ENCODE measurements around the gene ZNF500.

GRCh38 chr16:4743226-4743878 is 23.6 kb downstream of the ZNF500 start:
- TF ChIP-seq, protein P1, sequence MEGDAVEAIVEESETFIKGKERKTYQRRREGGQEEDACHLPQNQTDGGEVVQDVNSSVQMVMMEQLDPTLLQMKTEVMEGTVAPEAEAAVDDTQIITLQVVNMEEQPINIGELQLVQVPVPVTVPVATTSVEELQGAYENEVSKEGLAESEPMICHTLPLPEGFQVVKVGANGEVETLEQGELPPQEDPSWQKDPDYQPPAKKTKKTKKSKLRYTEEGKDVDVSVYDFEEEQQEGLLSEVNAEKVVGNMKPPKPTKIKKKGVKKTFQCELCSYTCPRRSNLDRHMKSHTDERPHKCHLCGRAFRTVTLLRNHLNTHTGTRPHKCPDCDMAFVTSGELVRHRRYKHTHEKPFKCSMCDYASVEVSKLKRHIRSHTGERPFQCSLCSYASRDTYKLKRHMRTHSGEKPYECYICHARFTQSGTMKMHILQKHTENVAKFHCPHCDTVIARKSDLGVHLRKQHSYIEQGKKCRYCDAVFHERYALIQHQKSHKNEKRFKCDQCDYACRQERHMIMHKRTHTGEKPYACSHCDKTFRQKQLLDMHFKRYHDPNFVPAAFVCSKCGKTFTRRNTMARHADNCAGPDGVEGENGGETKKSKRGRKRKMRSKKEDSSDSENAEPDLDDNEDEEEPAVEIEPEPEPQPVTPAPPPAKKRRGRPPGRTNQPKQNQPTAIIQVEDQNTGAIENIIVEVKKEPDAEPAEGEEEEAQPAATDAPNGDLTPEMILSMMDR (IDR thresholded peaks at IDR 0.05), result no peak
- no peak for TF ChIP-seq POLR2A (IDR thresholded peaks at IDR 0.05)
- no peak for TF ChIP-seq POLR2AphosphoS5 (IDR thresholded peaks at IDR 0.05)
